ENCODE results near the gene NEK6.

NEK6 gene

GRCh38 chr9:124341455-124342170 lies 83.9 kb downstream of the NEK6 start:
- H3K27me3 ChIP-seq, result no peaks in the 10 kb centered on the region
- no peak overlapping the region for H3K27ac ChIP-seq
- no peak overlapping the region for H3K4me3 ChIP-seq (ENCODE audit: low read depth in 1 of 2, low read length in 1 of 2)
- no peak for TF ChIP-seq CTCF (IDR thresholded peaks at IDR 0.05)
- H3K4me1 ChIP-seq (ENCODE audit: control insufficient read depth in 1 of 2, insufficient read depth in 1 of 2, low read depth in 1 of 2, low read length in 1 of 2), result peaks cover 0 to 8% of the 10 kb centered on the region in 2 experiments
- H3K36me3 ChIP-seq, result peaks cover 96% of the 10 kb centered on the region
- no peaks in the 10 kb centered on the region for H3K9me3 ChIP-seq

- Histone ChIP-seq H3K27ac (peak overlapping the region; percentile 47), H3K27me3 (no peaks in the 10 kb centered on the region), H3K4me3 (ENCODE audit: low read depth in 1 of 2, low read length in 1 of 2) (no peak overlapping the region), H3K9me3 (no peaks in the 10 kb centered on the region), H3K36me3 (peaks cover 96% of the 10 kb centered on the region), H3K4me1 (ENCODE audit: control insufficient read depth in 1 of 2, insufficient read depth in 1 of 2, low read depth in 1 of 2, low read length in 1 of 2) (peaks cover 0 to 8% of the 10 kb centered on the region in 2 experiments)
- no peak for TF ChIP-seq CTCF (IDR thresholded peaks at IDR 0.05)
Measured at GRCh38 chr9:124342402-124342775, 84.6 kb downstream of the NEK6 start.

GRCh38 chr9:124342776-124343485 lies 85.2 kb downstream of the NEK6 start:
- H3K4me3 ChIP-seq (ENCODE audit: low read depth in 1 of 2, low read length in 1 of 2), result no peak overlapping the region
- H3K27ac ChIP-seq, result peak overlapping the region; percentile 47
- H3K36me3 ChIP-seq, result peaks cover 96% of the 10 kb centered on the region
- no peak for TF ChIP-seq CTCF (IDR thresholded peaks at IDR 0.05)
- no peaks in the 10 kb centered on the region for H3K27me3 ChIP-seq
- H3K9me3 ChIP-seq, result no peaks in the 10 kb centered on the region
- H3K4me1 ChIP-seq (ENCODE audit: control insufficient read depth in 1 of 2, insufficient read depth in 1 of 2, low read depth in 1 of 2, low read length in 1 of 2), result peaks cover 0 to 8% of the 10 kb centered on the region in 2 experiments

GRCh38 chr9:124343533-124344290 lies 86.0 kb downstream of the NEK6 start:
- Histone ChIP-seq H3K27ac (no peak overlapping the region), H3K36me3 (peaks cover 96% of the 10 kb centered on the region), H3K4me3 (ENCODE audit: low read depth in 1 of 2, low read length in 1 of 2) (no peak overlapping the region), H3K4me1 (ENCODE audit: control insufficient read depth in 1 of 2, insufficient read depth in 1 of 2, low read depth in 1 of 2, low read length in 1 of 2) (peaks cover 0 to 8% of the 10 kb centered on the region in 2 experiments), H3K27me3 (no peaks in the 10 kb centered on the region), H3K9me3 (no peaks in the 10 kb centered on the region)
- TF ChIP-seq CTCF (IDR thresholded peaks at IDR 0.05), result no peak

- Histone ChIP-seq H3K9me3 (no peaks in the 10 kb centered on the region), H3K36me3 (peaks cover 100% of the 10 kb centered on the region), H3K4me3 (ENCODE audit: low read depth in 1 of 2, low read length in 1 of 2) (no peak overlapping the region), H3K4me1 (ENCODE audit: control insufficient read depth in 1 of 2, insufficient read depth in 1 of 2, low read depth in 1 of 2, low read length in 1 of 2) (peaks cover 0 to 8% of the 10 kb centered on the region in 2 experiments), H3K27ac (no peak overlapping the region), H3K27me3 (no peaks in the 10 kb centered on the region)
- no peak for TF ChIP-seq CTCF (IDR thresholded peaks at IDR 0.05)
Measured at GRCh38 chr9:124344291-124345050, 86.7 kb downstream of the NEK6 start.

Measured in neutrophil (primary cell).